IPS-NIHi7 (cell line): ENCODE results near the gene GPI.
"Not testable (repeated sequence)": the region's sequence is repeated elsewhere in the genome, so short reads cannot be mapped to it uniquely, and the experiment has no call there.

ENCODE experiments used
- DNase-seq: peaks from one replicate; pipeline ENCODE4 v3.0.0; 2012; ENCODE audit warnings: mixed read lengths; ENCODE audit errors: extremely low spot score

The GPI gene

DNA sequence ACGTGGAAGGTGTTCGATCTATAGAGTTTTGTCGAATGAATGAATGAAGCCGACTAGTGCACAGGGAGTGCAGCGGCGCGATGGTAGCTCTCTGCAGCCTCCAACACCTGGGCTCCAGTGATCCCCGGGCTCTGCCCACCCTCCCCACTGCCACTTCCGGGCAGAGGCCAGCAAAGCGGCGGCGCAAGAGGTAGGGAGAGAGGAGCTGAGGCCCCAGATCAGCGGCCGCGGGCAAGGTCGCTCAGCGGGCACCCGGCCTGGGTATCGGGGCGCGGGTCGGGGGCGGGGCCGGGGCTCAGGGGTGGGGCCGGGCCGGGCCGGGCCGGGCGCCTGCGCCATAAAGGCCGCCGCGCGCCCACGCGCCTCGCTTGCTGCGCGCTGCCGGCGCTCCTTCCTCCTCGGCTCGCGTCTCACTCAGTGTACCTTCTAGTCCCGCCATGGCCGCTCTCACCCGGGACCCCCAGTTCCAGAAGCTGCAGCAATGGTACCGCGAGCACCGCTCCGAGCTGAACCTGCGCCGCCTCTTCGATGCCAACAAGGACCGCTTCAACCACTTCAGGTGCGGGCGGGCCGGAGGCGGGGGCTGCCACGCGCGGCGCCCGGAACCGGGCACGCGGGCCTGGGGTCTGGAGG is at the start of gene GPI:
Gene GPI, plus strand, starts transcription at position 367 of the 633 bp plus-strand sequence. Its CDS starts 71 bp downstream, at position 438.
- DNase-seq = peak; percentile 76

GRCh38 chr19:34316247-34316646 is 48.7 kb upstream of the GPI start:
- DNase-seq = no peak

DNA sequence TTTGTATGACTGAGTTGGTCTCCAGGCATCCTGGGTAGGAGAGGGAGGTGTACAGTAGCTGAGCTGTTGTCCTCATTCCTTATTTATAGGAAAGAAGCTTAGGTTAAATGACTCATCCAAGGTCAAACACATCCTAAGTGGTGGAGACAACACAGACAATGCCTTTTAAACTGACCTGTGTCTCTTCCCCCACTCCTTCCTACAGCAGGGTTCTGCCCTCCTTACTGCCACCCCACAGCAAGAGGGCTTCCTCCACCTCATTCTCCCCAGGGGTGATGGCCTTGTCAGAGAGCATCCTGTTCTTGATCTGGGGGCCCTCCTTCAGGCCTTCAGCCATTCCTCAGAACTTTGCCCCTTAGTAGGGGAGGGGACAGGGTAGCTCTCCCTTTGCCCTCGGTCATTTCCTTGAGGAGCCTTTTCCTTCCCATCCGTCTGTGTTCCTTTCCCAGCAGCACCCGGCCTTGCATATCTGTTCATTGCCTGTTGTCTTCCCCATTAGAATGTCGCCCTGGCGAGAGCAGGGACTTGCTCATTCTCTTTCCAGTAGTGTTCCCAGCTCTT is 48.2 kb upstream of the GPI start:
- no peak for DNase-seq

GRCh38 chr19:34317311-34317927 is 47.6 kb upstream of the GPI start:
- no peak for DNase-seq

DNA sequence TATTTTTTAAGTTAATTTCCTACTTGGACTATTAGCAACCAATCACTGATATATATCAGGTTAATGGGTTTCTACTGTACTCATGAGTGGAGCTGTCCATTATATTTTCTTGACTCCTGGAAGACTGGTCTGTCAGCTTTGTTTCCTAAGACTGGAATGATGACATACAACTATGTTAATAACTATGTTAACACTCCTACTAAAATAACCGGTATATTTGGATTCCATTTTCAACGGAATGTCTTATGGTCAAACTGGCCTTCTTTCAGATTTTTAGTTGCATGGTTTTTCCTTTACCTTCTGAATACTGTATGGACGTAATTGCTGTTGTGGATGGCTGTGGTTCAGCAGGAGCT is 45.8 kb upstream of the GPI start:
- no peak for DNase-seq

DNA sequence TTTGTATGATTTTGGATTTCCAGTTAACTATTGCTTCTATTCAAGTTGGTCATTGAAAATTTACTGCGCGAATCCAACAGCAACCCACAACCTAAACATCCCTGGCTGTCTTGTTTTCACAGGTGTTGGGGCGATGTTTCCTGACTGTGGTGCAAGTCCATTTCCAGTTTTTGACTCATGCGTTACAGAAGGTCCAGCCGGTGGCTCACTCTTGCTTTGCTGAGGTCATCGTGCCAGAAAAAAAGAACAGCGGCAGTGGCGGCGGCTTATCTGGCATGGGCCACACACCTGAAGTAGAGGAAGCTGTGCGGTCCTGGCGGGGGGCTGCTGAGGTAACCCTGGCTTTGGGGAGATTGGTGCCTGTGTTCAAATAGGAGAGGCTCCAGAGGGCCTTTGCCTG is 45.2 kb upstream of the GPI start:
- no peak for DNase-seq

DNA sequence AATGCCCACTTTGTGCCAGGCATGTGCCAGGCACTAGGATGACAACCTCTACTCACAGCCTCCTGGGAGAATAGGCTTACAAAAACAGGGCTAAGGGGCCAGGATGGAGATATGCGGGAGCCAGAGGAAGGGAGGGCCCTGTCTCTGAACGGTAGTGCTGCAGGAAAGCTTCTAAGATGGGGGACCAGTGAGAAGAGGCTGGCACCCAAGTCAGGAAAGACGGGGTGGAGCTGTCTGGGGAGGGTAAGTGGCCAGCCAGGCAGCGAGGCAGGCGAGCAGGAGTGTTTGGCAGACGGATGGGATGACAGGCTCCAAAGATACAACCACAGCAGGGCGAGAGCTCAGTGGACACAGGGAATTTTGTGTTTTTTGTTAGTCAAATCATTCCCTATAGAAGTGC is 44.7 kb upstream of the GPI start:
- DNase-seq = no peak

- no peak for DNase-seq
Measured at GRCh38 chr19:34321735-34322134, 43.3 kb upstream of the GPI start.

GRCh38 chr19:34323433-34324204 is 41.4 kb upstream of the GPI start:
- DNase-seq = peak; percentile 41

DNA sequence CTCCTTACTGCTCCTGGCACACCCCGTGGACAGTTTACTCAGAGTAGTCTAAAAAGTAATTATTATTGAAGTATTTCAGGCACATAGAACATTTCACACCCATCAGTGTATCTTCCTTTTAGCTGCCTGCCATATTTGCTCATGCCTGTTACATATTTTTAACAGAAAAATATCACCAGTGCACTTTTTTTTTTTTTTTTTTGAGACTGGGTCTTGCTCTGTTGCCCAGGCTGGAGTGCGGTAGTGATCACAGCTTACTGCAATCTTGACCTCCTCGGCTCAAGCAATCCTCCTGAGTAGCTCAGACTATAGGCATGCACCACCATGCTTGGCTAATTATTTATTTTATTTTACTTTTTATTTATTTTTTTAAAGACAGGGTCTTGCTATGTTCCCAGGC is 40.7 kb upstream of the GPI start:
- DNase-seq = no peak

DNA sequence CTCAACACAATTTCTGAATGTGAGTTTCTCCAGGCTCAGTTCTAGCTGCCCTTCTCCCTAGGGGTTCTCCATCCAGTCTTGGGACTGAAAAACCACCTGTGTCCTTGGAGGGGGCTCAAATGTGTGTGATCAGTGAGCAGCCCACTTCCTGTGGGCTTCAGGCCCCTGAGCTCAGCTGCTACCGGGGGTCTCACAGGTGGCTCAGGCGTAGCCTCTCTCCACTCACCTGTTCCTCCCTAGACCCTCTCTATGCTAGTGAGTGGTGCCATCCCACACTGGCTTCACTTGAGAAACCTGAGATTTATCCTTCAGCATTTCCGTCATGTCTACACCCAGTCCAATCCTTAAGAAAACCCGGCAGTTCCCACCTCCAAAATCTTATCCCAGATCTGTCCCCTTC is 39.8 kb upstream of the GPI start:
- DNase-seq = no peak

DNA sequence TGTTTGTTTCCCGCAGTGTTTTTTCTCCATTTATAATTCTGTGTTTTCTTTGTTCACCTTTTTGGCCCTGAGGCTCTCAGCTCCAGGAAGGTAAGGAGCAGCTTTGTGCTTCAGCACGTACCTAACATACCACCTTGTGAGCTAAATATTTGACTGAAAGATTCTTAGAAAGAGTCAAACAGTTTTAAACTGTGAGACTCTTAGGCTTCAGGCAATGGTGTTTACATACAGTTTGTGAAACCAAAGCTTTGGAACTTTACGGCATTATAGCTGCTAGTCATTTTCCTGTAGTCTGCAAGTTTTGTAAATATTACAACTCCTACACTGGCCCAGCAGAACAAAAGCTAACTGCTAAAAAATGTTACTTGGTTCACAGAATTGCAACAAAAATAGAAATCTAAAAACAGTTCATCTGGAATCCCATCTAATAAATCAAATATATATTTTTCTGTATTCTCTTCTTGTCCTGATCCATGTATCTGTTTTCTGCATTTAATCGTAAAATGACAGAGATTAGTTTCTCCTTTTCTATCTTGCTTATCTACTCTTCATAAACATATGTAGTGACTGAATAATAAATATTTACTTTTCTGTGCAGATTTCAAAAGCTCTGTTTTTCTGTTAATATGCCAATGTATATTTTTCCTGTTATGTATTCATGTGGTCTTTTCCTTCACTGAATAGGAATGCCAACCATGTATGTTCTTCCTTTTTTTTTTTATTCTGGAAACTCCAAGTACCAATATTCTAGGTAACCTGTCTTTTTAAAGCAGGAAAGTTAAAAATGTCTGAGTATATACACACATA is 38.8 kb upstream of the GPI start:
- DNase-seq = no peak

GRCh38 chr19:34327851-34328250 is 37.1 kb upstream of the GPI start:
- no peak for DNase-seq

DNA sequence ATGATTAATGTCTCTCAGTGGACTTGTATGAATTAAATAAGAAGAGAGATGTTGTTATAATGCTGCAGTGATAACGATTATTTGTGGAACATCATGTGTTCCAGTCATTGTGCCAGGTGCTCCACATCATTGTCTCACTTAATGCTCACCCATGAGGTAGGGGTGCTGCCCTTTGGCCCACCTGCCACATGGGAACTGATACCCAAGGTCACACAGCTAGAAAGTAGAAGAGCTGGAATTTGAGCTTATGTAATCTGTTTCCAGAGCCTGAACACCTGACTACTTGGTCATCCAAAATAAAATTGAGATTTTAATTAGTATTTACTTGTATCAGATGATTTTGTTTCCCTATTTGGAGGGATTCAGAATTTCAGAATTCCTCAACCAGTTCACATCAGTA is 36.0 kb upstream of the GPI start:
- no peak for DNase-seq

DNA sequence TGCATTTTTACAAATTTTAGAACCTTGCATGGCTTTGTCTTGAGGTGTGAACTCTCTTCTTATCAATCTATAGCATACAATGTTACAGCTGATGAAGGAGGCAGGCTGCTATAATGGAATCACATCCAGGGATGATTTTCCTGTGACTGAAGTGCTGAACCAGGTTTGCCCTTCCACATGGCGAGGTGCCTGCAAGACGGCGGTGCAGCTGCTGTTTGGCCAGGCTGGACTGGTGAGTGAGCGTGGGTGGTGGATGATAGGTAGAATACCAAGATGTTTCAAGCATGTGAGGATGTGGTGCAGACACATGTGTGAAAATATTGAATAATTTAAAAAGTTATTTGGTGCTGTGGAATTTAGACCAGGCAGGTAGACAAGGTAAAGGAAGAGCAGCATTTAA is 34.9 kb upstream of the GPI start:
- no peak for DNase-seq

DNA sequence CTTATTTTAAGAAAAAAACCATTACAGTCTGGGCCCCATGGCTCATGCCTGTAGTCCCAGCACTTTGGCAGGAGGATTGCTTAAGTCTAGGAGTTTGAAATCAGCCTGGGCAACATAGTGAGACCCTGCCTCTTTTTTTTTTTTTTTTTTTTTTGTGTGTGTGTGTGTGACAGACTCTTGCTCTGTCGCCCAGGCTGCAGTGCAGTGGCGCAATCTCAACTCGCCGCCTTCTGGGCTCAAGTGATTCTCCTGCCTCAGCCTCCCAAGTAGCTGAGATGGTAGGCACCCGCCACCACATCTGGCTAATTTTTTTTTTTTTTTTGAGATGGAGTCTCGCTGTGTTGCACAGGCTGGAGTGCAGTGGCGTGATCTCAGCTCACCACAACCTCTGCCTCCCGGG is 34.4 kb upstream of the GPI start:
- DNase-seq = not testable (repeated sequence)

- not testable (repeated sequence) for DNase-seq
Measured at GRCh38 chr19:34331596-34331995, 33.4 kb upstream of the GPI start.

DNA sequence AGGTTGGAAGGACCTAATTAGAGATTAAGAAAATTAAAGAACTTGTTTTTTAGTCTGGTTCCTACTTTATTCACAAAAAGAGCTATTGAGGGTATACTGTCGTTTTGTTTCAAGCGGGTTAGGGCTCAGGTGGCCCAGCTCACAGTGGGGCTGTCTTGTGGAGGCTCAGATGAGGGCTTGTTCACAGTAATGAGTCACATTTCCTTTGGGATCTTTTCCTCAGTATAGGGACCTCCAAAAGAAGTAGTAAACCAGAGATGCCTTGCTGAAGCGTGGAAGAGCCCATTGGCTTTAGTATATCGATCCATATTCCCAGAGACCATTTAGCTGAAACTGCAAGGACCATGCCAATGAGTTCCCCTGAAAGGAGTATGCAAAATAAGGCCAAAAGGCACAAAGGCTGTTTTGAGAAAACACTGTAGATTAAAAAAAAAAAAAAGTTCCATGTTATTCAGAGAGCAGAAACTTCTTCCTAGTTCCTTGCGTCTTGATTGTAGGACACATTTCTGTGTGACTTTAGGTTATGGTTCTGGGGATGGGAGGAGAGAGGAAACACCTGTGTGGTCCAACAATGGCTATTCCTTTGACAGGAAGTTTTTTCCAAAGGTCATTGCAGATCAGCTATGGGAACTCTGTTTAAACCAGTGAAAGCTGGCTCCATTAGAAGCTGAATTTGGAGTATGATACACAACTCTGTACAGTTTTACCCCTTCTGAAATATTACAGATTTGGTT is 32.8 kb upstream of the GPI start:
- DNase-seq = no peak

GRCh38 chr19:34335914-34336313 is 29.1 kb upstream of the GPI start:
- DNase-seq = no peak

DNA sequence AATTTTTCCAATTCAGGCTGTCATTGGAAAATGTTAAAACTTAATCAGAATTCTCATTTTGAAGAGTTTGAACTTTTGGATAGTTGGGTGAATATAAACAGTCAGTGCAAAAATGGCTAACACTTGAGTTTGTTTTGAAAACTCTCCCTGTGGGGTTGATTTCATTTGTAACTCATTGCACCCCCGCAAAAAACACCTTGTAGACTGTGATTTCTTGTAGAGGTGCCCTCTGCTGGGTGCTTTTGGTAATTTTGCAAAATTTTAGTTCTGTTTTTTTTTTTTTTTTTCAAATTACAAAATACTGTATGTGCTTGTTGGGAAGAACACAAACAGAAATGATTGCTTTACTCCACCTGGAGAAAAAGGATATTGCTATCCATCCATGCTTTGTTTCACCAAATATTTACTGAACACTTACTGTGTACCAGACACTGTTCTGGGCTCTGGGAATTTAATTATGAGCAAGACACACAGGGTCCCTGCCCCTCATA is 28.2 kb upstream of the GPI start:
- no peak for DNase-seq

DNA sequence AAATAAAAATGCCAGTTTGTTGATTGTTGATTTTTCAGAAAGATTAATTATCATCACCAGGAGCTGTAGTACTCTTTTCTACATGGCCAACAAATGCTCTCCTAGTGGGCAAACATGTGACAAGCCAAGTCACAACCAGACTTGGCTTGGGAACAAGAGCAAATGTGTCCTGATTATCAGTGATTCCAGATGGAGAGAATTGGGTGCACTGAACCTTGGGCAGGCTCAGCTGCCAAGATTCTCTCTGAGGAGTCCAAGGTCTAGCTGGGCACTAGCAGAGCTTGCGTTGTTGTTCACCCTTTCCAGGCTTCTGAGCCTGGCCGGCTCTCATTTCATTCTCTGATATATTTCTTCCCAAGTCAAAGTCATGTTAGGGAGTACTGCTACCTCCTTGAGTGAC is 27.3 kb upstream of the GPI start:
- no peak for DNase-seq
